D721Med (cell line): ENCODE results near the gene MT1A.

Source experiments
- DNase-seq: peaks from one replicate; pipeline ENCODE4 v3.0.0; 2011; ENCODE audit warnings: low spot score; ENCODE audit not compliant: insufficient read length
- FAIRE-seq: peaks from 2 replicates; lab custom pipeline; 2011; peaks lifted over from hg19 to GRCh38; lab: Jason Lieb, UNC
- TF ChIP-seq, protein P1 (sequence below): IDR thresholded peaks from 2 replicates; pipeline ENCODE4 v1.5.1; 2012; ENCODE audit warnings: mild to moderate bottlenecking, control low read depth; ENCODE audit not compliant: insufficient read depth; ENCODE audit errors: missing control alignments

The MT1A gene

DNA sequence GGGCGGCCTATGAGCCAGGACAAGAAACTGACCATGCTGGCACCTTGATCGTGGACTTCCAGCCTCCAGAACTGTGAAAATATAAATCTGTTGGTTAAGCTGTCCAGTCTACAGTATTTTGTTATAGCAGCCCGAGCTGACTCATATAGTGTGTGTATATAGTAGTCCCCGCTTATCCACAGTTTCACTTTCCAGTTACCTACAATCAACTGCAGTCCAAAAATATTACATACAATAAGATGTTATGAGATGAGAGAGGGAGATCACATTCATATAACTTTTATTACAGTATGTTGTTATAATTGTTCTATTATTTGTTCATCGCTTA, 44.2 kb upstream of the MT1A start:
- TF ChIP-seq, protein P1, sequence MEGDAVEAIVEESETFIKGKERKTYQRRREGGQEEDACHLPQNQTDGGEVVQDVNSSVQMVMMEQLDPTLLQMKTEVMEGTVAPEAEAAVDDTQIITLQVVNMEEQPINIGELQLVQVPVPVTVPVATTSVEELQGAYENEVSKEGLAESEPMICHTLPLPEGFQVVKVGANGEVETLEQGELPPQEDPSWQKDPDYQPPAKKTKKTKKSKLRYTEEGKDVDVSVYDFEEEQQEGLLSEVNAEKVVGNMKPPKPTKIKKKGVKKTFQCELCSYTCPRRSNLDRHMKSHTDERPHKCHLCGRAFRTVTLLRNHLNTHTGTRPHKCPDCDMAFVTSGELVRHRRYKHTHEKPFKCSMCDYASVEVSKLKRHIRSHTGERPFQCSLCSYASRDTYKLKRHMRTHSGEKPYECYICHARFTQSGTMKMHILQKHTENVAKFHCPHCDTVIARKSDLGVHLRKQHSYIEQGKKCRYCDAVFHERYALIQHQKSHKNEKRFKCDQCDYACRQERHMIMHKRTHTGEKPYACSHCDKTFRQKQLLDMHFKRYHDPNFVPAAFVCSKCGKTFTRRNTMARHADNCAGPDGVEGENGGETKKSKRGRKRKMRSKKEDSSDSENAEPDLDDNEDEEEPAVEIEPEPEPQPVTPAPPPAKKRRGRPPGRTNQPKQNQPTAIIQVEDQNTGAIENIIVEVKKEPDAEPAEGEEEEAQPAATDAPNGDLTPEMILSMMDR: no peak
- FAIRE-seq: no peak
- DNase-seq: no peak

DNA sequence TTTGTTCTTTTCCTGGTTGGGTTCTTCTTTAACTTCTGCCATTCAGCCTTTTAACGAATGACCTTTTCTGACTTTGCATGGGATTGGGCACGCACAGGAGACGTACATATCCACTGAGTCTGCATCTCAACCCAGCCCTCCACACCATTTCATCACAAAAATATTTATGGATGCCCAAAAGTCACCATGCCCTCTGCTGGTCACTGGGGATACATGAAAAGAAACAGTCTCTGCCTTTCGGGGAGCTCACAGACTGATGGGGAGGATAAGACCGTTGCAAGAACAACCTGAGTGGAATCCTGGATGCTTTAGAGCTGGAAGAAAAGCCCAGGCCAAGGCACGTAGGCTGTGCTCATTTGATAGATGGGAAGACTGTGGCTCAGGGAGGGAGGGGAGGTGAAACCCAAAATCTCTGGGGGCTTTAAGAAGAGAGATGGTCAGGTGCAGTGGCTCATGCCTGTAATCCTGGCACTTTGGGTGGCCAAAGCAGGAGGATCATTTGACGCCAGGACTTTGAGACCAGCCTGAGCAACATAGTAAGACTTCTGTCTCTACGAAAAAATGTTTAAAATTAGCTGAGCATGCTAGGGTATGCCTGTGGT, 38.0 kb upstream of the MT1A start:
- TF ChIP-seq, protein P1: peak; percentile 65
- no peak for FAIRE-seq
- no peak for DNase-seq

DNA sequence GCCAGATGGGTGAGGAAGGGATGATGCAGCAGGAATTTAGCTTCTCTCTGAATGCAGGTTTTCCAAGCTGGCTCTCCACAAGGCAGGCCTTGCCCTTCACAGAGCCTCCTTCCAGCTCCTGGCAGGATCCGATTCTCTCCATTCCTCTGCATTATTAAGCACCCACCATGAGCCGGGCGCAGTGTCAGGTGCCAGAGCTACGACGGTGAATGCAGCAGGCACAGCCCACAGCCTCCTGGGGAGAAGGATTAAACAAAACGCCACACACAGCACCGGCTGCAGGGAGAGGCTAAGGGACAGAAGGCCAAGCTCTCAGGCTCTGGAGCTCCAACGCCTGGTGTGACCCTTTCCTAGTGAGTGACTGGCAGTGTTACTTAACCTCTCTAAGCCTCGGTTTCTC, 37.1 kb upstream of the MT1A start:
- DNase-seq (no peak), FAIRE-seq (no peak)
- TF ChIP-seq, protein P1: no peak

DNA sequence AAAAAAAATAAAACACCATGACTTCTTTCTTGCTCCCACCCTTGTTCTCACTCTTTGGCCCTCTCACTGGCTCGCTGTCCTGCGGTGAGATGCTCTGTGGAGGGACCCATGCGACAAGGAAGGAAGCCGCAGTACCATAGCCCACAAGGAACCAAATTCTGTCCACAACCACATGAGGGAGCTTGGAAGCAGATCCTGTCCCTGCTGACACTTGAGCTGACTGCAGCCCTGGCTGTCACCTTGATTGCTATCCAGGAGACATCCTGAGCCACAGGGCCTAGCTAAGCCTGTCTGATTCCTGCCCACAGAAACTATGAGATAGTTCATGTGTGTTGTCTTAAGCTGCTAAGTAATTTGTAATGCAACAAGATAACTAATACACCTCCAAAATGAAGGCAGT, 34.9 kb upstream of the MT1A start:
- FAIRE-seq (no peak), DNase-seq (no peak)
- TF ChIP-seq, protein P1: peak; percentile 49

DNA sequence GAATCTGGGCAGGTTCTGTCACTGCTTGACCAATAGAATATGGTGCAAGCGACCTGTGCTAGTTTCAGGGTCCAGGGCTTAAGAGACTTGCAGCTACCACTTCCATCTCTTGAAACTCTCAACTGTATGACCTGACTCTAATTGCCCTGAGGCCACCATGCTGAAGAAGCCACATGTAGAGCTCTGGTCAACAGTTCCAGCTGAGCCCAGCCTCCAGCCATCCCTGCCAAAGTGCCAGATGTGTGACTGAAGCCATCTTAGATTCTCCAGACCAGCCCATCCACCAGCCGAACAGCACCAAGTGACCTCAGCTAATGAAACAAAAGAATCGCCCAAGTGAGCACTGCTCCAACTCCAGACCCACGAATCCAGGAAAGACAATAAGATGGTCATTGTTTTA, 33.5 kb upstream of the MT1A start:
- FAIRE-seq: no peak
- TF ChIP-seq, protein P1: no peak
- no peak for DNase-seq

DNA sequence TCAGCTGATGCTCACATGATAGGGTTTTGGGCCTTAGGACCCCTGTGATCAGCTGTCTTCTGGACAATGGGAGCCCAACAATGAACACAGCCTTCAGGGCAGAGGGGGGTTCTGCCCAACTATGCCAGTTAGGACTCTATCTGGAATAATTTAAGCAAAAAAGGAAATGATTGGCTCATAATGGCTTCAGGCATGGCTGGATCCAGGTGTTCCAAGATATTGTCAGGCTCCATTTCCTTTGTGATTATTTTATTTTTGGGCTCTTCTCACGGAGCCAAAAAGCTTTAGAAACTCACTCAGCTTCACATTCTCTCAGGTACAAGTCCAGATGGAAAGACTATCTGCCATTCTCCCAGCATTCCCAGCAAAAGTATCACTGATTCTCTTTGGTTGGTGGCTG, 33.0 kb upstream of the MT1A start:
- FAIRE-seq (no peak), DNase-seq (no peak)
- TF ChIP-seq, protein P1: no peak

DNA sequence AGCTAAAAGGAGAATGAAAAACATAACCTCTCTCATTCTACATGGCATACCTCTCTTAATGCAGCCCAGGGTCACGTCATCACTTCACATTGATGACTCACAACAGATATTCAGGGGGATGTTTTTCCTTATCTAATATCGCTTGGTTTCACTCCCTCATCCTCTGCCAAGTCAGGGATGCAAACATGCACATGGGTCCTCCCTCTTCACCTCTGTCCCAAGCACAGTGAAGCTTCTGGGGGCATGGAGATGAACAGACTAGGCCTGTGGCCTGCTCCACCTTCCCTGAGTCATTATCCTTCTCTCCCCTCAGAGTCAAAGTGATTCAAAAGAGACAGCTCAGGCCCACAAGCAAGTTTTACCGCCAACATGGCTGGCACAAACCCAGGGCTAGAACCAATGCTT, 32.4 kb upstream of the MT1A start:
- TF ChIP-seq, protein P1: no peak
- DNase-seq (no peak), FAIRE-seq (no peak)
